NCI-H82 treated with DMSO at 0.1 percent for 48 hours (cell line): Measurements from ENCODE around the gene ZMYM4.
"Not testable (repeated sequence)": the region's sequence is repeated elsewhere in the genome, so short reads cannot be mapped to it uniquely, and the experiment has no call there.

ENCODE experiments used
- DNase-seq: peaks from one replicate; lab custom pipeline; 2025; ENCODE audit not compliant: unreplicated experiment; lab: John Stamatoyannopoulos, UW

The ZMYM4 gene

GRCh38 chr1:35268282-35269200, at the start of gene ZMYM4:
Gene ZMYM4 (plus strand): TSS chr1:35268709. CDS start chr1:35269047, 338 bp downstream.
- peak; percentile 91 for DNase-seq

GRCh38 chr1:35220976-35221375, 47.5 kb upstream of the ZMYM4 start:
- DNase-seq: peak; percentile 27

- DNase-seq: no peak
Observed at GRCh38 chr1:35222322-35223083, 46.0 kb upstream of the ZMYM4 start.

- no peak for DNase-seq
Observed at GRCh38 chr1:35223084-35223630, 45.4 kb upstream of the ZMYM4 start.

GRCh38 chr1:35226546-35226945, 42.0 kb upstream of the ZMYM4 start:
- DNase-seq: no peak

- DNase-seq: no peak
Observed at GRCh38 chr1:35229587-35230360, 38.7 kb upstream of the ZMYM4 start.

GRCh38 chr1:35231287-35231686, 37.2 kb upstream of the ZMYM4 start:
- no peak for DNase-seq

GRCh38 chr1:35236772-35237171, 31.7 kb upstream of the ZMYM4 start:
- not testable (repeated sequence) for DNase-seq

- no peak for DNase-seq
Observed at GRCh38 chr1:35243691-35244090, 24.8 kb upstream of the ZMYM4 start.

GRCh38 chr1:35247256-35247655, 21.3 kb upstream of the ZMYM4 start:
- no peak for DNase-seq

GRCh38 chr1:35253941-35254340, 14.6 kb upstream of the ZMYM4 start:
- no peak for DNase-seq

- no peak for DNase-seq
Observed at GRCh38 chr1:35255276-35255675, 13.2 kb upstream of the ZMYM4 start.

GRCh38 chr1:35259561-35259960, 8.9 kb upstream of the ZMYM4 start:
- no peak for DNase-seq

GRCh38 chr1:35261412-35262120, 6.9 kb upstream of the ZMYM4 start:
- no peak for DNase-seq

GRCh38 chr1:35264035-35264434, 4.5 kb upstream of the ZMYM4 start:
- no peak for DNase-seq

- DNase-seq: no peak
Observed at GRCh38 chr1:35264871-35265270, 3.6 kb upstream of the ZMYM4 start.

GRCh38 chr1:35266306-35266705, 2.2 kb upstream of the ZMYM4 start:
- DNase-seq: no peak

GRCh38 chr1:35269201-35269988, 886 bp downstream of the ZMYM4 start:
- DNase-seq: no peak

- DNase-seq: no peak
Observed at GRCh38 chr1:35269989-35270289, 1.4 kb downstream of the ZMYM4 start.

- no peak for DNase-seq
Observed at GRCh38 chr1:35270836-35271235, 2.3 kb downstream of the ZMYM4 start.
